ENCODE results near the gene PPP1R3A. TPM values are rescaled to one million over a fixed set of nuclear protein-coding genes. Genes with fewer than 3 reads are reported as not detected.

The PPP1R3A gene
- total RNA-seq, 1 experiment from 2014 or later: not detected

DNA sequence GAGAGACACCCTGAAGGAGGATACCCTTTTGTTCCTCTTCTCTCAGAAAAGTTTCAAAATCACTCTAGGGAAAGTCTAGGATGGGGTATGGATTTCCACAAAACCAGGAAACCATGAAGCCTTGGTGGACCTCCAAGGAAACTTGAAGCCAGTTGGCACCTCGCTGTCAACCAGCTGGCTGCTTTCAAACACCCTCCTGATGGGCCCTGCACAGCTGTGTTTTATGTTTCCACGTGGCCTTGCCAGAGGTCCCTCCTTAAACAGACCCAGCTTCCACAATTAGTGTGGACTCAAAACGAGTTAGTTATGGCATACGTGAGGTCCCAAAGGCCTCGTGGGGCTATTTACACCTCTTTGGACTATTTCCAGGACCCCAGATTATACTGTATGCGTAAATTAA is 5.9 kb downstream of the PPP1R3A start:
- Histone ChIP-seq H3K27ac (no peak overlapping the region), H3K4me1 (replicated peaks) (no peaks in the 10 kb centered on the region), H3K9me3 (replicated peaks) (no peaks in the 10 kb centered on the region), H3K36me3 (no peaks in the 10 kb centered on the region), H3K27me3 (replicated peaks) (no peaks in the 10 kb centered on the region), H3K4me3 (no peak overlapping the region)
- DNase-seq (ENCODE audit: low read depth in 1 of 2, low spot score in 2 of 2): no peak

DNA sequence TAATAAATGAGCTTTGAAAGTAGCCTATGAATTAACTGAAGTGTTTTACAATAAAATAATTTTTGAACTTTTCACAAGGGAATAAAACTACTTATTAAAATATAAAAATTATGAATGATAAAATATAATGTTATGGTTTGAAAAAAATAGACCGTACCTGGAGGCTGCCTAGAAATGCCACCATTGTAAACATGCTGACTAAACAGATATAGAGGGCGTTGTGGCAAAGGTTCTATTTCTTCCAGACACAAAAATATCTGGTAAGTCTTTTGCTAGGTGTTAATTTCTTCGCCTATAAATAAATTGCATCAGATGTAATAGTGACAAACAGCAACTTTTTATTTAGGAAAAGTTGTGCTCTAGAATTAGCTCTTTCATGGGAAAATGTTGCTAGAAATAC is 11.2 kb downstream of the PPP1R3A start:
- no peak overlapping the region for H3K27ac ChIP-seq
- DNase-seq (ENCODE audit: low read depth in 1 of 2, low spot score in 2 of 2): no peak
- no peaks in the 10 kb centered on the region for H3K36me3 ChIP-seq
- H3K4me1 ChIP-seq (replicated peaks): no peaks in the 10 kb centered on the region
- no peaks in the 10 kb centered on the region for H3K27me3 ChIP-seq (replicated peaks)
- H3K9me3 ChIP-seq (replicated peaks): no peaks in the 10 kb centered on the region
- no peak overlapping the region for H3K4me3 ChIP-seq

DNA sequence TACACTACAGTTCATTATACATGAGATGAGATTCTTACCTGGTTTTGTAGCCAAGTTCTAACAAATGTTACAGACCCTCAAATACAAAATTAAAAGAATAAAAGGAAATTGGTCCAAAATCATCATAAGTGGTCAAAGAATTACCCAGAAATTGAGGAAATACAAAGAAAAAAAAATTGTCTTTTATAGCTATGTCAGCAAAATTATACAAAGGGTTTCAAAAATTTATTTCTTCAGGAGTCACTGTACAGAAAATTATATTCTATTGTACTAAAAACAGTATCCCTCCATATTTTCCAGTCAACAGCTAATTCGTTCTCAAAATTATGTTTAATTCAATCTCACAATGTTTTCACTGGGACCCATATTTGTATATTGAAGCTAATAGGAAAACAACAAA is 14.3 kb downstream of the PPP1R3A start:
- H3K4me1 ChIP-seq (replicated peaks): no peaks in the 10 kb centered on the region
- no peaks in the 10 kb centered on the region for H3K27me3 ChIP-seq (replicated peaks)
- H3K27ac ChIP-seq: no peak overlapping the region
- H3K36me3 ChIP-seq: no peaks in the 10 kb centered on the region
- H3K9me3 ChIP-seq (replicated peaks): no peaks in the 10 kb centered on the region
- H3K4me3 ChIP-seq: no peak overlapping the region
- no peak for DNase-seq (ENCODE audit: low read depth in 1 of 2, low spot score in 2 of 2)

DNA sequence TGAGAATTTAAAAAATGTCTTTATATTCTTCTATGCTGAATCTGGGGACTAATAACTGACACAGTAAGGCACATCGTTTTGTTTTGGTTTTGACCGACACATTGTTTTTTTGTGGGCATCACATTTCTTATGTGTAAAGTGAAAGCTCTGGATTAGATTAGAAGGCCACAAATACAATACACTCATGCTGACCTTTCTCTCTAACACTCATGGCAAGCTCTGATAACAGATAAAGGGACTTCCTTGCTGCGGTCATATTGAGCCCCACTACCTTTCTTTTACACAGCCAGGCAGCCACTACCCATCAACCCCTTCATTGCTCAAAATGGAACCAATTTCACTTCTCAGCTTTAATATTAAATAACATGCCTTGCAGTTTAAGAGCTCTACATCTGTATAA is 26.0 kb downstream of the PPP1R3A start:
- Histone ChIP-seq H3K4me3 (no peak overlapping the region), H3K4me1 (replicated peaks) (peaks cover 34% of the 10 kb centered on the region), H3K27ac (peak overlapping the region; percentile 51), H3K36me3 (no peaks in the 10 kb centered on the region), H3K27me3 (replicated peaks) (no peaks in the 10 kb centered on the region), H3K9me3 (replicated peaks) (no peaks in the 10 kb centered on the region)
- DNase-seq (ENCODE audit: low read depth in 1 of 2, low spot score in 2 of 2): peak in 1 of 2 experiments; percentile 13

DNA sequence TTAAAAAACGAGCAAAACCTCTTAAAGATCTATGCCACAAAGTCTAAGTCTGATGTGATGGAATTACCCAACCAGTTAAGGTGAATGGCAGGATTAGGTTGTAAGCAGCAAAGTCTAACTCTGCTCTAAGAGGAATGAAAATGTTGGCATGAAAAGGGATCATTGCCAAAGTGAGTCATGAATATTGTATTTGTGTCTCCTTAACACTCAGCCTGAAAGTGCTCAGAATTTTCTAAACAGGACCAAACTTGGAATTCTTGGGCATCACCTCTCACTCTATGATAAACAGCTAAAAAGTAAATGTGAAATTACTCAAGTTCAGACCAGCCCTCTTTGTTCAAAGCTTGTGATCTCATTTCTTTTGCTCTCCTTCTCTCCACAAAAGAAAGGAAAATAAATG is 27.0 kb downstream of the PPP1R3A start:
- H3K4me3 ChIP-seq: no peak overlapping the region
- no peaks in the 10 kb centered on the region for H3K36me3 ChIP-seq
- DNase-seq (ENCODE audit: low read depth in 1 of 2, low spot score in 2 of 2): peak in 1 of 2 experiments; percentile 62
- peak overlapping the region; percentile 51 for H3K27ac ChIP-seq
- H3K9me3 ChIP-seq (replicated peaks): no peaks in the 10 kb centered on the region
- H3K4me1 ChIP-seq (replicated peaks): peaks cover 34% of the 10 kb centered on the region
- H3K27me3 ChIP-seq (replicated peaks): no peaks in the 10 kb centered on the region

DNA sequence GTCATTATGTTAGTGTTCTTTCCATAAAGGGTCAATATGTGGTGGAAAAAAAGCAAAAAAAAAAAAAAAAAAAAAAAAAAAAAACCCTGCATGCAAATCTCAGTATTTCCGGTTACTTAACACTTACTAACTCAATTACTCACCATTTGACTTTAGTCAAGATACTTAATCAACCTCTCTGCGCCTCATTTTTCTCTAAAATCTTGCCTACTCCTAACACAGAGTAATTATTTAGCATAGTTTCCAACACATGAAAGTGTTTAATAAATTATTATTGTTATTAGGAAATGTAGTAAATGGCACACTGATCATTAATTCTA is 27.8 kb downstream of the PPP1R3A start:
- H3K27me3 ChIP-seq (replicated peaks): no peaks in the 10 kb centered on the region
- H3K27ac ChIP-seq: peak overlapping the region; percentile 44; the same call in 1 of the 2 replicates
- no peaks in the 10 kb centered on the region for H3K9me3 ChIP-seq (replicated peaks)
- H3K4me1 ChIP-seq (replicated peaks): peaks cover 34% of the 10 kb centered on the region
- no peaks in the 10 kb centered on the region for H3K36me3 ChIP-seq
- DNase-seq (ENCODE audit: low read depth in 1 of 2, low spot score in 2 of 2): peak in 1 of 2 experiments; percentile 4
- no peak overlapping the region for H3K4me3 ChIP-seq

DNA sequence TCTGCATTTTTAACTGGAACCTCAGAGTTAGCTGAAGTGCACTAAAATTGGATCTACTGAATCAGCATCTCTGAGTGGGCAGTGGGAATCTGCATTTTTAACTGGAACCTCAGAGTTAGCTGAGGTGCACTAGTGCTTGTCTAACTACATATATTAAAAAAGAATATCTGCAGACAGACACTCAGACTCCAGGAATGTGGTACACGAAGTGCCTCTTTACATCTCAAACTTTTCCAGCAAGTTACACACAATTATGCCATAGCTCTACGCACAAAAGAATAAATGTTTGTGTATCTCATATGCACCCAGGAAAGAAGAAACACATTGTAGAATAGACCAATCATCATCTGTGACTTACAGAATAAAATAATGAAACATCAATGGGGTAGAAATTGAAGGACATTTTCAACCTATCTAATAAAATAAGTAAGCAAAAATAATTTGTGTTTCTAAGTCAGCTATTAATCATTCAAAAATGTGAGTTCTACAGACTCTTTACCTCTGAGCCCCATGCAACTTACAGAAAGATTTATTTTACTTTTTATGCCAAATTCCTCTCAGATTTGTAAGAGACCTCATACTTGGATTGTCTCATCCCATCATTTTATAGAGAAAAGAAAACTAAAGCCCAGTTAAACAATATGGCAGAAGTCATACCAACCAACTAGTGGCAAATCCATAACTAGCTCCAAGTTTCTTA is 28.3 kb downstream of the PPP1R3A start:
- no peaks in the 10 kb centered on the region for H3K9me3 ChIP-seq (replicated peaks)
- DNase-seq (ENCODE audit: low read depth in 1 of 2, low spot score in 2 of 2): peak in 1 of 2 experiments; percentile 43
- H3K4me1 ChIP-seq (replicated peaks): peaks cover 34% of the 10 kb centered on the region
- no peak overlapping the region for H3K4me3 ChIP-seq
- H3K36me3 ChIP-seq: no peaks in the 10 kb centered on the region
- no peaks in the 10 kb centered on the region for H3K27me3 ChIP-seq (replicated peaks)
- H3K27ac ChIP-seq: peak overlapping the region; percentile 31

DNA sequence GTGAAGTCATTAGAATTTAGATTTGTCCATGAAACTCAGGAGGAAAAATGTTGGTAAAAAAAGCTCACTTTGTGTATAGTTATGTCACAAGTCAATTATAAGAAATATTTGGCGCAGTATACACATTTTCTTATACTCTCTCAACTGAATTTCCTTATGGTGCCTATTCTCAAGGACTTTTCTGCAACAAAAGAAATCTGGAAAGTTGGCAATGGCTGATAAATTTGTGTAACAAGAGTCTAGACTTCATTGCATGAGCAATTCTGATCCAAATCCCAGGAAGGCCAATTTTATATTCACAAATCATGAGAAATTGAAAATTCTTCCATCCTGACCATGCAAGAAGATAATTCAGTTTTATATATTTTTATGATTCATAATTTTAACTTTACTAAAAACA is 35.7 kb downstream of the PPP1R3A start:
- Histone ChIP-seq H3K27ac (no peak overlapping the region), H3K36me3 (no peaks in the 10 kb centered on the region), H3K27me3 (replicated peaks) (no peaks in the 10 kb centered on the region), H3K4me3 (no peak overlapping the region), H3K9me3 (replicated peaks) (no peaks in the 10 kb centered on the region), H3K4me1 (replicated peaks) (no peaks in the 10 kb centered on the region)
- DNase-seq (ENCODE audit: low read depth in 1 of 2, low spot score in 2 of 2): no peak

DNA sequence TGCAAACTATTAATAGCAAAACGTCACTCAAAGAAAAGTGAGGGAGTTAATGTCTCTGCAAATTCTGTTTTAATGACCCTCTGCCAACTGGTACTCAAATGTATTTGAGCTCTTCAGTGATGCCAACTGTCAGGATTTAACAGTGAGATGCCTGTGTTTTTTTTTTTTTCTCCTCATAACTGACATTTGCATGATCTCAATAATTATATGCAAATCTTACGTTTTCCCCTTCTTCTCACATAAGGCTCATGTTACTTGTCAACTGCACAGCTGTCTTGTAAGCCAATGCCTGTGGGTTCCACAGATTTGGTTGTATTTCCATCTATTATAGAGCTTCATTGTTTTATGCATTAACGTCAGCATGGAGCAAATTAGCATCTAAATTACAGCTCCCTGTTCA is 38.2 kb downstream of the PPP1R3A start:
- Histone ChIP-seq H3K9me3 (replicated peaks) (no peaks in the 10 kb centered on the region), H3K36me3 (no peaks in the 10 kb centered on the region), H3K27ac (no peak overlapping the region), H3K4me3 (no peak overlapping the region), H3K4me1 (replicated peaks) (no peaks in the 10 kb centered on the region), H3K27me3 (replicated peaks) (no peaks in the 10 kb centered on the region)
- DNase-seq (ENCODE audit: low read depth in 1 of 2, low spot score in 2 of 2): no peak

DNA sequence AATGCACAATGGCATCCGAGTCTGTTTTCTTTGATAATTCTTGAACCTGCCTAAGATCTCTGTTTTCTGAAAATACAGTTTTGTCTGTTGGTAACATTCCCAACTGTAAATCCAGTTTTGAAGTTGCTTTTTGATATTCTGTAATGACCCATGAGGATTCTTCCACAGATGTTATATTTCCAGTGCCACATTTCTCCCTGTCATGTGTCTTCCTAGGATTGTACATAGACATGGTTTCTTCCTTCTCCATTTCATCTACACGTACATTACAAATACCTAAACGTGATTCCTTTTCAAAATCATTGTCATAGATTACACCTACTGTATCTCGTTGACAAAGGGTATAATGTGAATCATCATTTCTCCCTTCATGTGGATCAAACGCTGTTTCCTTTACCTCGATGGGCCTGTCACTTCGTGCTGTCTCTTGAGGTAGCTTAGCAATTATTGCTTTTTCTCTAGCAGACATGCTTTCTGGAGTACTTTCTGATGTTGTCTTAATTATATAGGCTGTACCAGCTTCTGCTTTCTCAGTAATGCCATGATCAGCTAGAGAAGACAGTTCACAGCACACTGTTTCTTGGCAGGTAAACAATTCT is 40.3 kb downstream of the PPP1R3A start:
- Histone ChIP-seq H3K27me3 (replicated peaks) (no peaks in the 10 kb centered on the region), H3K4me1 (replicated peaks) (no peaks in the 10 kb centered on the region), H3K4me3 (no peak overlapping the region), H3K9me3 (replicated peaks) (no peaks in the 10 kb centered on the region), H3K36me3 (no peaks in the 10 kb centered on the region), H3K27ac (no peak overlapping the region)
- DNase-seq (ENCODE audit: low read depth in 1 of 2, low spot score in 2 of 2): no peak

DNA sequence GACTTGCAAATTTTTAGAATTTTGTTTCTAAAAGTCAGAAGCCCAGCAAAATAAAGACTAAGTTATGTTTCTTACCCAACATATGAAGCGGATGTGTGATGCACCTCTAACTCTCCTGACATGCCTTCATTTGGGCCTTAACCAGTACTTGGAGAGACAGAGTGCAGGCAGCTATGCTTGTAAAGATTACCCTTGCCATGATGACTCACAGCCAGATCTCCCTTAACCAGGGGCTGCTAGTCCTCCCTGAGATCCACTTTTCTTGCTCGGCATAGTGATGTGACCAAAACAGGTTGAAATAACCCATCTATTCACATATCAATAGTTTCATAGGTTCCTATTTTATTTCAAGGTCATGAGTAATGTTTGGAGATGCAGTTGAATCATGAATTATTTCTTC is 43.6 kb downstream of the PPP1R3A start:
- H3K27ac ChIP-seq: no peak overlapping the region
- H3K36me3 ChIP-seq: no peaks in the 10 kb centered on the region
- no peaks in the 10 kb centered on the region for H3K9me3 ChIP-seq (replicated peaks)
- H3K27me3 ChIP-seq (replicated peaks): no peaks in the 10 kb centered on the region
- no peak for DNase-seq (ENCODE audit: low read depth in 1 of 2, low spot score in 2 of 2)
- no peaks in the 10 kb centered on the region for H3K4me1 ChIP-seq (replicated peaks)
- H3K4me3 ChIP-seq: no peak overlapping the region

DNA sequence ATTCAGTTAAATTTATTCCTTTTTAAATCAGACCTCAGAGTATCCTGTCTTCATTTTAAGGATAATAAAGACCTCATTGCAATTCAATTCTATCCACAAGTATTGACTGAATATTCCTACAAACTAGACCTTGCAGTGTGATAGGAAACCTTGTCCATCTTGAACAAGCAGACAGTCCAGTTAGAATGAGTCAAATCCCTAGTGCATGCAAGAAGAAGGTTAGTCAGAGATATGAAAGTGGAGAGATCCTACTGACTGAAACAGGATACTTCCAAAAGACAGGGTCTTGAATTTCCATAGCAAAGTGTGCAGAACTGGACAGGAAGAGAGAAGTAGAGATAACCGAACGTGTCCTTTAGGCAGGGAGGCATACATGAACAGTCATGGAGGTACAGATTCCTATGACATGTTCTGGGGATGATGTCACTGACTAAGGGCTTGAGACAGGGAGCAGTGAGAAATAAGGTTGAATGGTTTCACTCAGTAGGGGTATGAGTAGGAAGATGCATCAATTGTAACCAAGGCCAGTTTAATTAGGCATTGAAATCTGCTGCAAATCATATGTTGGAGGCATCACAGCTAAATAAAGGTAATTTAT is 45.2 kb downstream of the PPP1R3A start:
- H3K4me1 ChIP-seq (replicated peaks): no peaks in the 10 kb centered on the region
- H3K27me3 ChIP-seq (replicated peaks): no peaks in the 10 kb centered on the region
- no peaks in the 10 kb centered on the region for H3K9me3 ChIP-seq (replicated peaks)
- H3K36me3 ChIP-seq: no peaks in the 10 kb centered on the region
- H3K4me3 ChIP-seq: no peak overlapping the region
- peak in 1 of 2 experiments; percentile 1 for DNase-seq (ENCODE audit: low read depth in 1 of 2, low spot score in 2 of 2)
- H3K27ac ChIP-seq: no peak overlapping the region

DNA sequence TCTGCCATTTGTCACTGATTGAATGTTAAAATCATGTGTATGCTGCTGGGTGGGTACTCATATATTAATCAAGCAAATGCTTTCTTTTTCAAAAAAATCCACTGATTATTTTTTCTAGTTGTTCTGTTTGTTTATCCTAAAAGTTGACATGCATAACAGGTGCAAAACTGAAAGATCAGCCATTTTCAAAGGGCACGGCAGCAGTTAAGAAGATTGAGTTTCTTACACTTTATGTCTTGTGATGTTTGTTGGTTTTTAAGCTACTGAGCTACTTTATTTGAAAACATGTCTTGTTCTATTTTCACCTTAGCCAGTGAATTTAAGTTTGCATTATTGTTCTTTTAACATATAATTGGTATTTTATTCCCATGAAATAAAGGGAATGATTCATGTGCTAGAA is 45.8 kb downstream of the PPP1R3A start:
- Histone ChIP-seq H3K36me3 (no peaks in the 10 kb centered on the region), H3K4me3 (no peak overlapping the region), H3K27me3 (replicated peaks) (no peaks in the 10 kb centered on the region), H3K9me3 (replicated peaks) (no peaks in the 10 kb centered on the region), H3K27ac (no peak overlapping the region), H3K4me1 (replicated peaks) (no peaks in the 10 kb centered on the region)
- DNase-seq (ENCODE audit: low read depth in 1 of 2, low spot score in 2 of 2): no peak

DNA sequence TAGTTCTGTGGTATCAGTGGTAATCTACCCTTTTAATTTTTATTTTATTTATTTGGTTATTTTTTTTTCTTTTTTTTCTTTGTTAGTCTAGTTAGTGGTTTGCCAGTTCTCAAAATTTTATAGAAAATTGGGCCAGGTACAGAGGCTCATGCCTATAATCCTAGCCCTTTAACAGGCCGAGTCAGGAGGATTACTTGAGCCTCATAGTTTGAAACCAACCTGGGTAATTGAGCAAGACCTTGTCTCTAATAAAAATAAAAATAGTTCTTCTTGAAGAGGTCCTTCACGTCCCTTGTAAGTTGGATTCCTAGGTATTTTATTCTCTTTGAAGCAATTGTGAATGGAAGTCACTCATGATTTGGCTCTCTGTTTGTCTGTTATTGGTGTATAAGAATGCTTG is 51.5 kb downstream of the PPP1R3A start:
- H3K4me1 ChIP-seq (replicated peaks): no peaks in the 10 kb centered on the region
- no peak overlapping the region for H3K27ac ChIP-seq
- H3K27me3 ChIP-seq (replicated peaks): no peaks in the 10 kb centered on the region
- H3K9me3 ChIP-seq (replicated peaks): no peaks in the 10 kb centered on the region
- no peaks in the 10 kb centered on the region for H3K36me3 ChIP-seq
- DNase-seq (ENCODE audit: low read depth in 1 of 2, low spot score in 2 of 2): no peak
- H3K4me3 ChIP-seq: no peak overlapping the region
